ENCODE measurements around the gene GHRL. TPM values are rescaled to one million over a fixed set of nuclear protein-coding genes. Genes with fewer than 3 reads are reported as not detected.

Gene GHRL
- total and polyA plus RNA-seq, 7 donors = 0.16 to 0.88 (median 0.18) TPM; not detected in 4

DNA sequence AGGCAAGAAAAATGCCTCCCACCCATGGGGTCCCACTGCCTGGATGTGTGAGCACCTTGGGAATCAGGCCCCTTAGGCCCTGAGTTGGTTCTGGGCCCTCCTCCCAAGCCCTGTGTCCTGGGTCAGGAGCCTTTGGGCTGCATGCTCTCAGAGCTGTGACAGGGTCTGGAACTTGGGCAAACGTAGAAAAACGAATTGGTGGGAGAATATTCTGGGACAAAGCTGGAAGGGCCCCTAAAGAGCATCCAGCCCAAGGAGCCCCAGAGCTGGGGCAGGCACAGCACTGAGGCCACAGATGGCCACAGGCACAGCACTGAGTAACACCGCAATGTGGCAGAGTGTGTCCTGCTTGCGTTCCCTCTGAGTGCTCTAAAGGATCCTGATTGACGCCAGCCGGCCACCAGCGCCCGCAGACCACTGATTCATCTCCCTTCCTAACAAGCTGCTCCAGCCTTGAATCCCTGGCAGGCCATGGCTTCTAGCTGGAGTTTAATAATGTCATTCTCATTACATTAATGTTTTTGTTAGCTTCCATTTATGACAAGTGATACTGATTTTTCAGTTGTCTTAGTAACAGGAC, 46.7 kb upstream of the GHRL start:
- WGBS, 3 donors = 89 to 92% (median 90%) methylated on average over 8 of the region's 8 CpGs
- Histone ChIP-seq H3K9me3 (no peaks in the 10 kb centered on the region), H3K36me3 (ENCODE audit: insufficient read depth in 1 of 2, low read depth in 1 of 2) (peaks cover 0 to 5% of the 10 kb centered on the region in 2 donors), H3K4me3 (no peak overlapping the region), H3K27me3 (ENCODE audit: insufficient read depth in 3 of 3, low read length in 2 of 3) (no peaks in the 10 kb centered on the region), H3K4me1 (peaks cover 16% of the 10 kb centered on the region), H3K27ac (no peak overlapping the region)
- intact Hi-C loops (cut with DNase I) = loop anchor here in 1 of 2 donors (5.0 kb wide), 1 partner anchor 33 kb away; no protein-coding TSS in a partner anchor
- no peak for TF ChIP-seq CTCF (IDR thresholded peaks at IDR 0.05)
- peak in 1 of 2 donors; percentile 27 for DNase-seq
- no peak for ATAC-seq

GRCh38 chr3:10338591-10339353, 46.0 kb upstream of the GHRL start:
- H3K4me1 ChIP-seq = peaks cover 22% of the 10 kb centered on the region
- H3K4me3 ChIP-seq = no peak overlapping the region
- H3K27ac ChIP-seq = no peak overlapping the region
- DNase-seq (peak in 1 of 2 donors; percentile 35), ATAC-seq (no peak)
- H3K36me3 ChIP-seq (ENCODE audit: insufficient read depth in 1 of 2, low read depth in 1 of 2) = peaks cover 0 to 5% of the 10 kb centered on the region in 2 donors
- no peak for TF ChIP-seq CTCF (IDR thresholded peaks at IDR 0.05)
- 79 to 83% (median 81%) methylated on average over 12 of the region's 12 CpGs for WGBS, 3 donors
- no peaks in the 10 kb centered on the region for H3K27me3 ChIP-seq (ENCODE audit: insufficient read depth in 3 of 3, low read length in 2 of 3)
- intact Hi-C loops (cut with DNase I) = loop anchor here in 1 of 2 donors (5.0 kb wide), 1 partner anchor 34 kb away; no protein-coding TSS in a partner anchor
- H3K9me3 ChIP-seq = no peaks in the 10 kb centered on the region

DNA sequence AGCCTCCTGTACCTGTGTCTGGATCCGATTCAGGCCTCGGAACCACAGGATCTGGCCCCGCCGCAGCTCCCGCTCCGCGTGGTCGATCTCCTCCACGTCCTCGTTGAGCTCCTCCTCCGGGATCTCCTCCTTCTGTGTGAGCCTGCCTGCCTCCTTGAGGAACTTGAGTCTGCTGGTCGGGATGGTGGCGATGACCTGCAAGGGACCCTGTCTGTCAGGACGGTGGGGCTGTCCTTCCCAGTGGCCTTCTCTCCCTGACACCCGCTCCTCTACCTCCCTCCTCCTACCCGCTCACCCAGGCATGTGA, 45.4 kb upstream of the GHRL start:
- Histone ChIP-seq H3K9me3 (no peaks in the 10 kb centered on the region), H3K4me3 (no peak overlapping the region), H3K4me1 (peaks cover 27% of the 10 kb centered on the region), H3K27me3 (ENCODE audit: insufficient read depth in 3 of 3, low read length in 2 of 3) (no peaks in the 10 kb centered on the region), H3K27ac (no peak overlapping the region), H3K36me3 (ENCODE audit: insufficient read depth in 1 of 2, low read depth in 1 of 2) (peaks cover 0 to 5% of the 10 kb centered on the region in 2 donors)
- ATAC-seq (no peak), DNase-seq (peak in 1 of 2 donors; percentile 48)
- intact Hi-C loops (cut with DNase I) = loop anchor here in 1 of 2 donors (5.0 kb wide), 1 partner anchor 34 kb away; no protein-coding TSS in a partner anchor
- WGBS, 3 donors = 86 to 87% (median 86%) methylated on average over 16 of the region's 16 CpGs
- no peak for TF ChIP-seq CTCF (IDR thresholded peaks at IDR 0.05)

GRCh38 chr3:10337323-10338163, 44.8 kb upstream of the GHRL start:
- 79 to 82% (median 79%) methylated on average over 17 to 20 of the region's 20 CpGs for WGBS, 3 donors
- Histone ChIP-seq H3K27ac (no peak overlapping the region), H3K27me3 (ENCODE audit: insufficient read depth in 3 of 3, low read length in 2 of 3) (no peaks in the 10 kb centered on the region), H3K4me1 (peaks cover 27% of the 10 kb centered on the region), H3K4me3 (no peak overlapping the region), H3K9me3 (no peaks in the 10 kb centered on the region), H3K36me3 (ENCODE audit: insufficient read depth in 1 of 2, low read depth in 1 of 2) (peaks cover 0 to 5% of the 10 kb centered on the region in 2 donors)
- intact Hi-C loops (cut with DNase I) = loop anchor here in 1 of 2 donors (5.0 kb wide), 1 partner anchor 35 kb away; no protein-coding TSS in a partner anchor
- DNase-seq (peak in 1 of 2 donors; percentile 36), ATAC-seq (no peak)
- no peak for TF ChIP-seq CTCF (IDR thresholded peaks at IDR 0.05)
